Upper lobe of left lung (tissue), 4 donors: Measurements from ENCODE around the gene RYR3.

ENCODE experiments used
- POLR2A ChIP-seq, 4 donors: fragments of 450-650 bp; IDR thresholded peaks; one replicate each; pipeline ENCODE4 v1.5.1; 2016 to 2017; ENCODE audit warnings: antibody characterized with exemption in 4 of 4, mild to moderate bottlenecking in 2 of 4
- POLR2AphosphoS5 ChIP-seq, 2 donors: sonication (generic); formaldehyde crosslinking; IDR thresholded peaks; one replicate each; pipeline ENCODE4 v1.5.1; 2017; ENCODE audit warnings: antibody characterized with exemption in 2 of 2

GRCh38 chr15:33296856-33297255 lies 13.9 kb upstream of the RYR3 start:
- no peak for TF ChIP-seq POLR2AphosphoS5 (IDR thresholded peaks at IDR 0.05)
- no peak for TF ChIP-seq POLR2A (IDR thresholded peaks at IDR 0.05)
